CD14-positive monocyte (primary cell): ENCODE data around the gene TUBGCP3. TPM values are rescaled to one million over a fixed set of nuclear protein-coding genes. Genes with fewer than 3 reads are reported as not detected.

Experiments
- DNase-seq, 3 donors: peaks; one replicate each; pipeline ENCODE4 v3.0.0-alpha.2; 2011 to 2022
- H2AFZ ChIP-seq: 2 replicates; pipeline ENCODE4 v1.6.0; 2012; ENCODE audit warnings: mild to moderate bottlenecking, low read depth, low read length, inconsistent platforms; ENCODE audit not compliant: insufficient read depth, poor library complexity, severe bottlenecking
- H3K27ac ChIP-seq, 2 donors: 1 replicate in 1 of 2; 2 replicates in 1 of 2; pipeline ENCODE4 v1.5.1; 2012 to 2013; ENCODE audit warnings: low read length in 2 of 2, control low read depth in 1 of 2, inconsistent platforms in 1 of 2, low read depth in 1 of 2, mild to moderate bottlenecking in 1 of 2
- H3K27me3 ChIP-seq, 2 donors: one replicate each; pipeline versions ENCODE4 v1.6.0 to v1.6.1; 2011 to 2013; ENCODE audit warnings: low read length in 2 of 2; ENCODE audit not compliant: control insufficient read depth in 2 of 2, insufficient read depth in 2 of 2
- H3K36me3 ChIP-seq, 2 donors: replicated peaks in 1 of 2; 1 replicate in 1 of 2; 2 replicates in 1 of 2; pipeline versions ENCODE4 v1.5.1 to v1.6.1; 2012 to 2013; ENCODE audit warnings: low read length in 2 of 2, control low read depth in 1 of 2, inconsistent platforms in 1 of 2, mild to moderate bottlenecking in 1 of 2; ENCODE audit not compliant: insufficient read depth in 2 of 2, control insufficient read depth in 1 of 2
- H3K4me1 ChIP-seq, 2 donors: 1 replicate in 1 of 2; 2 replicates in 1 of 2; pipeline versions ENCODE4 v1.5.1 to v1.6.1; 2012 to 2013; ENCODE audit warnings: low read length in 2 of 2, control low read depth in 1 of 2, inconsistent platforms in 1 of 2, mild to moderate bottlenecking in 1 of 2, moderate library complexity in 1 of 2; ENCODE audit not compliant: insufficient read depth in 2 of 2, control insufficient read depth in 1 of 2
- H3K4me2 ChIP-seq: replicated peaks from 2 replicates; pipeline ENCODE3; 2012; ENCODE audit warnings: low read length, moderate library complexity, mild to moderate bottlenecking; ENCODE audit not compliant: poor library complexity, severe bottlenecking; ENCODE audit errors: extremely low read depth
- H3K4me3 ChIP-seq, 3 experiments: fragments of 200-600 bp in 1 of 3; sonication (generic) in 1 of 3; replicated peaks in 1 of 3; 1 replicate in 2 of 3; 2 replicates in 1 of 3; pipeline ENCODE4 v1.5.1; 2011 to 2013; ENCODE audit warnings: low read length in 3 of 3, mild to moderate bottlenecking in 3 of 3, control low read depth in 2 of 3, low read depth in 2 of 3, inconsistent platforms in 1 of 3, moderate library complexity in 1 of 3
- H3K79me2 ChIP-seq: 2 replicates; pipeline ENCODE4 v1.6.0; 2012; ENCODE audit warnings: mild to moderate bottlenecking, control low read depth, inconsistent platforms, low read length, moderate library complexity; ENCODE audit not compliant: insufficient read depth
- H3K9ac ChIP-seq: 2 replicates; pipeline ENCODE4 v1.6.0; 2017; ENCODE audit warnings: low read length, mild to moderate bottlenecking; ENCODE audit not compliant: insufficient read depth, poor library complexity, severe bottlenecking
- H3K9me3 ChIP-seq, 2 donors: replicated peaks in 1 of 2; 1 replicate in 1 of 2; 2 replicates in 1 of 2; pipeline versions ENCODE4 v1.5.1 to v1.6.1; 2012 to 2013; ENCODE audit warnings: low read length in 2 of 2, control low read depth in 1 of 2; ENCODE audit not compliant: control insufficient read depth in 1 of 2, insufficient read depth in 1 of 2
- H4K20me1 ChIP-seq: 2 replicates; pipeline ENCODE4 v1.6.0; 2012; ENCODE audit warnings: mild to moderate bottlenecking, low read length, control low read depth, moderate library complexity; ENCODE audit not compliant: insufficient read depth
- H3K27ac Mint-ChIP-seq, 7 donors: one replicate each; pipeline ENCODE4 v1.8.0; 2020; ENCODE audit warnings: mild to moderate bottlenecking in 7 of 7, mixed read lengths in 7 of 7, moderate library complexity in 6 of 7, inconsistent platforms in 2 of 7
- H3K27me3 Mint-ChIP-seq, 3 donors: one replicate each; pipeline ENCODE4 v1.8.0; 2021 to 2022; ENCODE audit warnings: low read depth in 3 of 3, mild to moderate bottlenecking in 3 of 3, mixed read lengths in 3 of 3, moderate library complexity in 3 of 3, inconsistent platforms in 1 of 3
- H3K36me3 Mint-ChIP-seq, 2 donors: one replicate each; pipeline ENCODE4 v1.8.0; 2020; ENCODE audit warnings: mixed read lengths in 2 of 2, inconsistent platforms in 1 of 2, mild to moderate bottlenecking in 1 of 2
- H3K4me1 Mint-ChIP-seq: one replicate; pipeline ENCODE4 v1.8.0; 2020; ENCODE audit warnings: mild to moderate bottlenecking, mixed read lengths
- H3K4me3 Mint-ChIP-seq, 2 donors: one replicate each; pipeline ENCODE4 v1.8.0; 2020; ENCODE audit warnings: mild to moderate bottlenecking in 2 of 2, mixed read lengths in 2 of 2, moderate library complexity in 1 of 2
- H3K9me3 Mint-ChIP-seq, 7 donors: one replicate each; pipeline ENCODE4 v1.8.0; 2020 to 2022; ENCODE audit warnings: mixed read lengths in 7 of 7, mild to moderate bottlenecking in 6 of 7, moderate library complexity in 6 of 7, inconsistent platforms in 2 of 7
- WGBS: methylation state at CpG from one replicate; pipeline ENCODE4 v1.1.5; 2013; ENCODE audit warnings: missing lambda C conversion rate; ENCODE audit not compliant: insufficient coverage; 5-methylcytosine and 5-hydroxymethylcytosine counted together
- intact Hi-C, 2 donors: fragments of 100-400 bp; cut with micrococcal nuclease; formaldehyde crosslinking; loops; one replicate each; pipeline versions ENCODE4 v1.15.0 to v1.15.1; 2023
- polyA plus RNA-seq, 3 donors: library from polyadenylated mRNA; depleted of rRNA in 1 of 3; unstranded in 2 of 3; stranded (reverse) in 1 of 3; fragments of 300-500 nt in 2 of 3; fragments of >200 nt in 1 of 3; fragmentation: Illumina TruSeq in 2 of 3; gene quantifications; 1 replicate in 2 of 3; 2 replicates in 1 of 3; pipeline ENCODE4 v1.2.3, GENCODE V29; 2012 to 2021
- TF ChIP-seq, protein P1 (sequence below): fragments of 200-600 bp; IDR thresholded peaks from one replicate; pipeline ENCODE4 v1.8.0; 2022; ENCODE audit warnings: antibody characterized with exemption, mild to moderate bottlenecking

The TUBGCP3 gene
- polyA plus RNA-seq, 3 donors: 25.4 to 47.1 (median 34.1) TPM

DNA sequence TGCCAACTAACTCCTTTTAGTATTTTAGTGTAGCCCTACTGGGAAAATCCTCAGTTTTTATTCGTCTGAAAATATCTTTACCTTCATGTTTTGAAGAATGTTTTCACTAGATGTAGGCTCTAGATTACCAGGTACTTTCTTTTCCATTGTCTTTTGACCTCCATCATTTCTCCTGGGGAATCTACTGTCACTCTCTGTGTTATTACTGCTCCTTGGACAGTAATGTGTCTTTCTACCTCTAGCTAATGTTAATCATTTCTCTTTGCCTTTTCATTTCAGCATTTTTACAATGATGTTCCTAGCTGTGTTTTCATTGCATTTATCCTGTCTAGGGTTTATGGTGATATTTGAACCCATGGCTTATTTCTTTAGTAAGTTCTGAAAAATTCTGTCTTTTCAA lies 149.9 kb downstream of the TUBGCP3 start:
- Histone ChIP-seq H3K27ac (no peak overlapping the region), H3K9ac (no peak overlapping the region), H4K20me1 (no peaks in the 10 kb centered on the region), H3K4me1 (no peaks in the 10 kb centered on the region), H3K4me3 (no peak overlapping the region), H3K9me3 (peaks cover 5 to 10% of the 10 kb centered on the region in 2 donors), H3K36me3 (no peaks in the 10 kb centered on the region), H2AFZ (no peak overlapping the region), H3K79me2 (no peaks in the 10 kb centered on the region), H3K4me2 (no peak overlapping the region), H3K27me3 (no peaks in the 10 kb centered on the region)
- intact Hi-C loops: no loop called here
- TF ChIP-seq, protein P1, sequence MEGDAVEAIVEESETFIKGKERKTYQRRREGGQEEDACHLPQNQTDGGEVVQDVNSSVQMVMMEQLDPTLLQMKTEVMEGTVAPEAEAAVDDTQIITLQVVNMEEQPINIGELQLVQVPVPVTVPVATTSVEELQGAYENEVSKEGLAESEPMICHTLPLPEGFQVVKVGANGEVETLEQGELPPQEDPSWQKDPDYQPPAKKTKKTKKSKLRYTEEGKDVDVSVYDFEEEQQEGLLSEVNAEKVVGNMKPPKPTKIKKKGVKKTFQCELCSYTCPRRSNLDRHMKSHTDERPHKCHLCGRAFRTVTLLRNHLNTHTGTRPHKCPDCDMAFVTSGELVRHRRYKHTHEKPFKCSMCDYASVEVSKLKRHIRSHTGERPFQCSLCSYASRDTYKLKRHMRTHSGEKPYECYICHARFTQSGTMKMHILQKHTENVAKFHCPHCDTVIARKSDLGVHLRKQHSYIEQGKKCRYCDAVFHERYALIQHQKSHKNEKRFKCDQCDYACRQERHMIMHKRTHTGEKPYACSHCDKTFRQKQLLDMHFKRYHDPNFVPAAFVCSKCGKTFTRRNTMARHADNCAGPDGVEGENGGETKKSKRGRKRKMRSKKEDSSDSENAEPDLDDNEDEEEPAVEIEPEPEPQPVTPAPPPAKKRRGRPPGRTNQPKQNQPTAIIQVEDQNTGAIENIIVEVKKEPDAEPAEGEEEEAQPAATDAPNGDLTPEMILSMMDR: no peak
- H3K9me3 Mint-ChIP-seq: peaks cover 4 to 14% (median 11%) of the 10 kb centered on the region in 7 donors
- no peaks in the 10 kb centered on the region for H3K36me3 Mint-ChIP-seq
- no peak for DNase-seq
- peaks cover 1 to 18% (median 7%) of the 10 kb centered on the region in 3 donors for H3K27me3 Mint-ChIP-seq
- H3K4me3 Mint-ChIP-seq: no peak overlapping the region
- H3K27ac Mint-ChIP-seq: no peak overlapping the region
- H3K4me1 Mint-ChIP-seq: no peaks in the 10 kb centered on the region
- 100% methylated on average over 1 of the region's 1 CpG for WGBS

GRCh38 chr13:112435973-112436372 lies 152.0 kb downstream of the TUBGCP3 start:
- no peak for DNase-seq
- Histone ChIP-seq H4K20me1 (no peaks in the 10 kb centered on the region), H3K9ac (no peak overlapping the region), H3K79me2 (no peaks in the 10 kb centered on the region), H3K27ac (no peak overlapping the region), H3K4me1 (no peaks in the 10 kb centered on the region), H3K4me2 (no peak overlapping the region), H3K27me3 (no peaks in the 10 kb centered on the region), H3K9me3 (peaks cover 10% of the 10 kb centered on the region in 2 donors), H2AFZ (no peak overlapping the region), H3K4me3 (no peak overlapping the region), H3K36me3 (no peaks in the 10 kb centered on the region)
- intact Hi-C loops: no loop called here
- Mint-ChIP-seq H3K4me3 (no peak overlapping the region), H3K27ac (no peak overlapping the region), H3K4me1 (no peaks in the 10 kb centered on the region), H3K36me3 (no peaks in the 10 kb centered on the region), H3K9me3 (peaks cover 6 to 20% (median 17%) of the 10 kb centered on the region in 7 donors), H3K27me3 (peaks cover 4 to 11% (median 4%) of the 10 kb centered on the region in 3 donors)
- WGBS: 89% methylated on average over 8 of the region's 9 CpGs
- TF ChIP-seq, protein P1: no peak

Other genes starting within 250 kb of the TUBGCP3 start
- not detected for gene SPACA7, start 211.8 kb downstream of the TUBGCP3 start, polyA plus RNA-seq
- gene ATP11A, start 101.9 kb upstream of the TUBGCP3 start, polyA plus RNA-seq: 10 to 100 TPM in 1 of 3 donors, 1 to 10 TPM in 2; 7.2 to 45.4 (median 7.6) TPM